A673 (cell line): ENCODE results near the gene CEP131. TPM values are rescaled to one million over a fixed set of nuclear protein-coding genes. Genes with fewer than 3 reads are reported as not detected.

ENCODE experiments used
- BruUV-seq: library from RNA; stranded (reverse); fragments of 400-500 nt; replicated peaks from 2 replicates; lab custom pipeline; 2021; lab: Mats Ljungman, UMichigan
- CTCF ChIA-PET: fragments of 300-600 bp; sonication (Branson Sonifier 250); formaldehyde crosslinking; loops from one replicate; lab custom pipeline; 2022; ENCODE audit warnings: antibody characterized with exemption; lab: Charles Lee
- POLR2A ChIA-PET: fragments of 300-600 bp; sonication (Branson Sonifier 250); formaldehyde crosslinking; loops from one replicate; lab custom pipeline; 2022; ENCODE audit warnings: antibody characterized with exemption; ENCODE audit not compliant: low non-redundant PET; lab: Charles Lee
- DNase-seq: peaks from one replicate; pipeline ENCODE4 v3.0.0-alpha.2; 2015; ENCODE audit warnings: low spot score
- H3K27ac ChIP-seq: fragments of 200-600 bp; sonication (generic); 2 replicates; pipeline ENCODE4 v1.5.1; 2016; ENCODE audit warnings: mixed run types, low read depth, mild to moderate bottlenecking, mixed read lengths, antibody characterized with exemption, low read length; ENCODE audit not compliant: poor library complexity, severe bottlenecking
- H3K27me3 ChIP-seq: fragments of 200-600 bp; sonication (generic); replicated peaks from 2 replicates; pipeline ENCODE4 v1.6.1; 2017; ENCODE audit warnings: mixed run types, low read depth, mild to moderate bottlenecking, mixed read lengths, antibody characterized with exemption, low read length; ENCODE audit not compliant: insufficient read depth, poor library complexity
- H3K36me3 ChIP-seq: fragments of 200-600 bp; sonication (generic); 2 replicates; pipeline ENCODE4 v1.6.1; 2016; ENCODE audit warnings: mixed run types, mild to moderate bottlenecking, mixed read lengths, antibody characterized with exemption, low read length; ENCODE audit not compliant: insufficient read depth, poor library complexity, severe bottlenecking
- H3K4me1 ChIP-seq: fragments of 200-600 bp; sonication (generic); 2 replicates; pipeline ENCODE4 v1.6.1; 2017; ENCODE audit warnings: mixed run types, mild to moderate bottlenecking, mixed read lengths, antibody characterized with exemption, low read length; ENCODE audit not compliant: insufficient read depth, poor library complexity, severe bottlenecking
- H3K4me3 ChIP-seq: fragments of 200-600 bp; sonication (generic); 2 replicates; pipeline ENCODE4 v1.5.1; 2016; ENCODE audit warnings: low read depth, mixed run types, mild to moderate bottlenecking, mixed read lengths, low read length; ENCODE audit not compliant: poor library complexity, severe bottlenecking
- H3K9me3 ChIP-seq: fragments of 200-600 bp; sonication (generic); 2 replicates; pipeline ENCODE4 v1.6.1; 2016; ENCODE audit warnings: mixed run types, low read depth, mild to moderate bottlenecking, mixed read lengths, antibody characterized with exemption, low read length; ENCODE audit not compliant: poor library complexity, severe bottlenecking
- EZH2 ChIP-seq: fragments of 200-600 bp; sonication (generic); IDR thresholded peaks from 2 replicates; pipeline ENCODE4 v1.6.1; 2017; ENCODE audit warnings: borderline replicate concordance, low read depth, mild to moderate bottlenecking, mixed read lengths, antibody characterized with exemption, low read length; ENCODE audit not compliant: poor library complexity, severe bottlenecking
- intact Hi-C: fragments of 100-400 bp; cut with micrococcal nuclease; formaldehyde crosslinking; loops from one replicate; pipeline ENCODE4 v1.10.0; 2022; ENCODE audit not compliant: unreplicated experiment
- total RNA-seq: library from RNA; stranded (reverse); gene quantifications from 2 replicates; pipeline ENCODE4 v1.2.3, GENCODE V29; 2021
- TF ChIP-seq, protein P1 (sequence below): fragments of 300-800, 200-600 bp; sonication (generic); conservative IDR thresholded peaks from 2 replicates; pipeline ENCODE4 v1.5.1; 2017; ENCODE audit warnings: low read depth, mild to moderate bottlenecking, antibody characterized with exemption, low read length, moderate library complexity, mixed read lengths

CEP131 gene
- total RNA-seq, 1 experiment from 2014 or later = 27.1 TPM

DNA sequence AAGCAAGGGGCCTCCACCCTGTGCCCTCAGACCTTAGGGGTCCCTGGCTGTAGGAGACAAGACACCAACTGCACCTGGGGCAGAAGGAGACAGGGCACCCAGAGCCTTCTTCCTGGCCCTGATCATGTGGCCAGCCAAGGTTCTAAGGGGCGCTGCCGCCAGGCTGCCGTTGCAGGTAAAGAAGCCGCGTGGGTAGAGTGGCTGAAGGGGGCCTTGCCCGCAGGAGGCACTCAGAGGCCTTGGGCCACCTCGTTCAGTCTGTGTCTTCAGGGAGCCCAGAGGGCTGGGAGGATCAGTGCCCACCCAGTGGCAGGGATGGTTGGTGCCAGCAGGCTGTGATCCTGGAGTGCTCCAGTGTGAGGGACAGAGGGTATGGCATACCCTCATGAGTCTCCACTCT, 55.1 kb downstream of the CEP131 start:
- no peaks in the 10 kb centered on the region for H3K9me3 ChIP-seq
- DNase-seq = no peak
- peaks cover 10% of the 10 kb centered on the region for H3K4me1 ChIP-seq
- CTCF ChIA-PET = no interaction called here
- BruUV-seq = no TSS peak
- no peak for TF ChIP-seq EZH2
- TF ChIP-seq, protein P1, sequence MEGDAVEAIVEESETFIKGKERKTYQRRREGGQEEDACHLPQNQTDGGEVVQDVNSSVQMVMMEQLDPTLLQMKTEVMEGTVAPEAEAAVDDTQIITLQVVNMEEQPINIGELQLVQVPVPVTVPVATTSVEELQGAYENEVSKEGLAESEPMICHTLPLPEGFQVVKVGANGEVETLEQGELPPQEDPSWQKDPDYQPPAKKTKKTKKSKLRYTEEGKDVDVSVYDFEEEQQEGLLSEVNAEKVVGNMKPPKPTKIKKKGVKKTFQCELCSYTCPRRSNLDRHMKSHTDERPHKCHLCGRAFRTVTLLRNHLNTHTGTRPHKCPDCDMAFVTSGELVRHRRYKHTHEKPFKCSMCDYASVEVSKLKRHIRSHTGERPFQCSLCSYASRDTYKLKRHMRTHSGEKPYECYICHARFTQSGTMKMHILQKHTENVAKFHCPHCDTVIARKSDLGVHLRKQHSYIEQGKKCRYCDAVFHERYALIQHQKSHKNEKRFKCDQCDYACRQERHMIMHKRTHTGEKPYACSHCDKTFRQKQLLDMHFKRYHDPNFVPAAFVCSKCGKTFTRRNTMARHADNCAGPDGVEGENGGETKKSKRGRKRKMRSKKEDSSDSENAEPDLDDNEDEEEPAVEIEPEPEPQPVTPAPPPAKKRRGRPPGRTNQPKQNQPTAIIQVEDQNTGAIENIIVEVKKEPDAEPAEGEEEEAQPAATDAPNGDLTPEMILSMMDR = no peak
- H3K27ac ChIP-seq = no peak overlapping the region
- POLR2A ChIA-PET = no interaction called here
- no peak overlapping the region for H3K4me3 ChIP-seq
- H3K36me3 ChIP-seq = no peaks in the 10 kb centered on the region
- intact Hi-C loops = no loop called here
- H3K27me3 ChIP-seq = no peaks in the 10 kb centered on the region

DNA sequence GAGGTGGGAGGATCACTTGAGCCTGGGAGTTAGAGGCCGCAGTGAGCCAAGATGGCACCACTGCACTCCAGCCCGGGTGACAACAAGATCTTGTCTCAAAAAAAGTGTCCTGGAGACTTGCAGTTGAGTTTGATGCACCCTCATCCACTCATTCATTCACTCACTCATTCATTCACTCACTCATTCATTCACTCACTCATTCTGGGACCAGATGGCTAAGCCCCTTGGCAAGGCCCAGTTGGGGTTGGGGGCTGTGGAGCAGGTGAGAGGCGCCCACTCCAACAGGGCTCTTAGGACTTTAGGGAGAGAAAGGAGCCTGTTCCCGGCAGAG, 55.6 kb downstream of the CEP131 start:
- BruUV-seq = no TSS peak

DNA sequence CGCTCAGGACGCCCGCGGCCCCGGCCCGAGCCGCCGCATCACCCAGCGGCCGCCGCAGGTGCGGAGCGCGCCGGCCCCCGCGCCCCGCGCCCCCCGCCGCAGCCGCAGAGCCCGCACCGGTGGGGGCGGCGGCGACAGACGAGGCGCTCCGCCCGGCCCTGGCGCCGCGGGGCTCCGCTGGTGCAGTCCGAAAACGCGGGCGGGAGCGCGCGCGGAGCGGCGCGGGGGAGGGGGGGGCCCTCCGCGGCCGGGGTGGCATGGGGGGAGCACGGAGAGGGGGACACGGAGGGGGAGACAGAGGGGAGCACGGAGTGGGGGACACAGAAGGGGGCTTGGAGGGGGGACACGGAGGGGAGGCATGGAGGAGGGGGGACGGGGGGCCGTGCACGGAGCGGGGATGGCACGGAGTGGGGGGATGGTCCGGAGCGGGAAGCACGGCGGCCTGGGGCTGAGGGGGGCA, 56.7 kb downstream of the CEP131 start, which contains the start of gene AATK:
TSS of gene AATK (minus strand) at position 189 of the 460 bp plus-strand sequence. CDS start 229 bp downstream, outside the sequence.
- CTCF ChIA-PET = no interaction called here
- Histone ChIP-seq H3K27me3 (no peaks in the 10 kb centered on the region), H3K4me1 (peaks cover 10% of the 10 kb centered on the region), H3K36me3 (no peaks in the 10 kb centered on the region), H3K9me3 (no peaks in the 10 kb centered on the region), H3K27ac (no peak within 1 kb of the TSS), H3K4me3 (peak within 1 kb of the TSS; percentile 24)
- no peak for DNase-seq
- intact Hi-C loops = no loop called here
- TF ChIP-seq EZH2 = no peak
- TF ChIP-seq, protein P1 = no peak
- BruUV-seq = no TSS peak
- POLR2A ChIA-PET = no interaction called here

More for the DNA sequence above, 55.6 kb downstream of the CEP131 start:
- no peak for TF ChIP-seq EZH2
- TF ChIP-seq, protein P1 = no peak
- intact Hi-C loops = no loop called here
- Histone ChIP-seq H3K4me3 (no peak overlapping the region), H3K9me3 (no peaks in the 10 kb centered on the region), H3K27me3 (no peaks in the 10 kb centered on the region), H3K27ac (no peak overlapping the region), H3K36me3 (no peaks in the 10 kb centered on the region), H3K4me1 (peaks cover 10% of the 10 kb centered on the region)
- POLR2A ChIA-PET = no interaction called here
- CTCF ChIA-PET = no interaction called here
- no peak for DNase-seq
